NCI-H526 (cell line): ENCODE measurements around the gene ERICH2.
"Not testable (repeated sequence)": the region's sequence is repeated elsewhere in the genome, so short reads cannot be mapped to it uniquely, and the experiment has no call there.

Experiments
- DNase-seq, 2 experiments: peaks; one replicate each; lab custom pipeline; 2025; lab: John Stamatoyannopoulos, UW

Gene ERICH2, protein sequence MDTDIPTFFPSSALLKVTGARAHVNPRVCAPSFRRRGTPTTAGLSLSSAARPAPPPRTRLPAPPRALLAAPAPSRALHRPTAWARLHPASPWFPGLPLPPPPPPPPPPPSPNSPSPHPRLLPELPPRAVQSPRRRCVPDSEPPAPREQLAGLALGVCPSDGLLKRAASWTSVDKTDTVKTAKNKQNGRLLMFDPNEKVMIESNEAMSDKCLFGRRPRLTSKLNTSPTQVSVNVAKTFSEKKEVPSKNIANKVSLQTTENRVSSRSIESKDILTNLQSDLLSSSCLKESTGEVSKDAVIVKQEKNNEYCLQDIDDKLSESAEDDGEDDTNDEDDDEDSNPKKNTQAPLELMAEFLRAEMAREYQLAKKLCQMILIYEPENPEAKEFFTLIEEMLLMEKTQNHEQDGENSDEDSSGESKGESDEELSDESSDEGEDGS

DNA sequence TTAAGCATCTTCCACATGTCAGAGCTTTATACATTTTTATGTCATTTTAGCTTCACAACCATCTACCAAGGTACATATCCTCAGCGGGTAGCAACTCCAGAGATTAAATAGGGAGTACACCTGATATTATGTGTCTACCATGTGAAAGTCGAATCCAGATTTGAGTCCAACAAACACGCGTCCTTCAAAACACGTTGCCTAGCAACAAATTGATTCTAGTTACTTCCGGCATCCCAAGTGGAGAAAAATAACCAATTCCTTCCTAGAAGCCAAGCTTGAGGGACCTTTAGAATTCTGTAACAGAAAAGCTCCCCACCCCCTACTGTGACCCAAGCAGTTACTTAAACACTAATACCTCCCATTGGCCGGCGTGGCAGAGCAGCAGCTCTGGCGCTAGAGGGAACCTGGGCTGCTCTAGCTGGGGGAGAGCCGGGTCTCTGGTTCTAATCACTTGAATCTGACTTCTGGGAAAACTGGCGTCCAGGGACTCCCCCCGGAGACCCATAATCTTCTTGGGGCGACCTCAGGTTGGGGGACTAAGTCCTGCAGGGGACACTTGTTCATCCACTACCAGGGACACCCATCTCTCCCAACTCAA lies at the start of gene ERICH2:
TSS of gene ERICH2 (plus strand) at position 371 of the 598 bp plus-strand sequence. CDS start 304 bp downstream, outside the sequence.
- peak; percentile 41 to 66 for DNase-seq

DNA sequence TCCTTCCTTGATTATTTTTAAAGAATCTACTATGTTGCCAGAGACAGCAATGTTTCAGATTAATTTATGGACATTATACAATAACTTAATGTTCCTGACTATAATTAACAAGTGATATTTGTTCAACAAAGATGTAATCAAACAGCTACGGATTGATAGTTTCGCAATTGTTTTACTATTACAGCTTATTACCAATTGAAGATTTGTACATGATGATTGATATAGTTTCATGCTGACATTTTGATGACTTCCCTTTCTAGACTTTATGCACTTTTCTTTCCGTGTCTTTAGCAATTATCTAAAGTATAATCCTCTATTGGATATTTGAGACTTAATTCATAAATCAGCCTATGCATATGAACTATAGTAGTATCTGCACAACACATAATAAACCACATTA lies 48.5 kb upstream of the ERICH2 start:
- no peak for DNase-seq

DNA sequence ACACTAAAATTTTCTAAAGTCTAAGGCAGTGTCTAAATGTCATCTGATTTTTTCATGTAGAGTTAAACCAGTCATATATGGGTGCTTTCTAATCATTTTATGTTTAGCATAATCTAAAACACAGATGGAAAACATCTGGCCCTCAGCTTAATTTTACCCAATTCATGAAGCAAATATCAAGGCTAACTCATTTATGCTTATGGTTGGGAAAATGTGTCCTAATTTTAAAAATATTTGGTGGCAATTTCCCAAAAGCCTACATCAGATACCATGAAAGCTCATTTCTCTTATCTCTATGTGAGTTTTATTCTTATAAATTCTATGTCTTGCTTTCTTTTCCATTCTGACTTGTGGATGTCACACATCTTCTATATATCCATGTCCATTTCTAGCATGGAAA lies 47.9 kb upstream of the ERICH2 start:
- DNase-seq = no peak

DNA sequence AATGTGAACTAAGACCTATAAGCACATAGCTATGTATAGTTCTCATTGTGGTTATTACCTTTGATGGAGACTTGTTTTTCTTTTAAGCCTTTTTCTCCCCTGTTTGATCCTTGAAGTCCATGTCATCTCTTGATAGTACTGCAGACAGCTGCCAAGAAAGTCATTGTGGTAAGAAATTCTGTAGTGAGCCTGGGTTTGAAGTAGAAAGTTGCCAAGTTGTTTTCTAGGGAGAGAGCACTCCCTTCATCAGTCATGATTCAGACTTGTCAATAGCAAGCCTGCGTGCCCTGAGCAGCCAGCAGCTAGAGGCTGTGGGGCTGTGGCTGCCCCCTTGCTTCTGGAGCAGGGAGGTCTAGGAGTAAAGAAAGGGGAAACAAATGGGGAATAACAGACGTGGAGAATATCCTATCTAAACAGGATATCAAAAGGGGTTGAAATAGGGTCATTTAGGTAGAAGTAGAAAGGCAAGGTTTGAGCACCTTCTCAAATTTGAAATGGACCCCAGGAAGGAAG lies 46.7 kb upstream of the ERICH2 start:
- DNase-seq = no peak

DNA sequence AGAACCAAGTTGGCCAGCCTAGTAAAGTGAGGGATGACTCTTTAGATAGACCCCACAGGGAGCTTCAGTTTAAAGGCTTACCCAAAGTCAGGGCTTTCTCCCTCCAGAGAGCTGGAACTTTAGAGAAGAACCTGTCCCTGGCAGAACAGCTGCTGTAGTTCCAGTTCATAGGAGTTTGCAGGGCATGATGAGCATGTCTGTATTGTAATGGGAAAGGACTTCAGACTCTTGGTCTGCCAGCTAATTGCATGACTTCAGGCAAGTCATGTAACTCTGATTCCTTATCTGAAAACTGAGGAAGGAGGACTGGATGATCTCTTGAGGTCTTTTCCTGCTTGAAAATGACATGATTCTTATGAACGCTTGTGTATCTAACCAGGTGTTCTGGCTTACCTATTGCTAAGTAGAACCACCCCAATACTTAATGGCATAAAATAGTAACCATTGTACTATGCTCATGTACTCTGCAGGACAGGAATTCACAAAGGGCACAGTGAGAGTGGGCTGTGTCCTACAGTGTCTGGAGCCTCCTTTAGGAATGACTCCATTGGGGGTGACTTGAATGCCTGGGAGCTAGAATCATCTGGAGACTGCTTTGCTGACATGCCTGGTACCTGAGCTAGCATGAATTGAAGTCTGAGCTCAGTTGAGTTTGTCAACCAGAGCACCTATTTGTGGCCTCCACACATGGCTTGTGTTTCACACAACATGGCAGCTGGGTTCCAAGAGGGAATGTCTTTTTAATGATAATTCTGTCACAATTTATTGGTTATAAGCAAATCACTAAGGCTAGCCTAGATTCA lies 36.2 kb upstream of the ERICH2 start:
- no peak for DNase-seq

DNA sequence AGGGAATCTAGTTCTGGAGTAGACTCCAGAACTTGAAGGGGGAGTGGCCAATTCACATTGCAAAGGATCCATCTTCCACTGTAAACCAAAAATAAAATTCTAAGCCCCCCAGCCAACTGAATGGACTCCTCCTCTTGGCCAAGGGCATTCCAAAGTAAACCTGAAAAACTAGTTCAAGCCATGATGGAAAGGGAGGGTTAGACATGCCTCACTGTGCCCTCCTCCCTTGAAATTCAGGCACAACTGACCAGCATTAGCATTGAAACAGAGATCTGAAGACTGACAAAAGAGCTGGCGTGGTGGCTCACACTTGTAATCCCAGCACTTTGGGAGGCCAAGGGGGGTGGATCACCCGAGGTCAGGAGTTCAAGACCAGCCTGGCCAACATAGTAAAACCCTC lies 35.6 kb upstream of the ERICH2 start:
- DNase-seq = not testable (repeated sequence)

DNA sequence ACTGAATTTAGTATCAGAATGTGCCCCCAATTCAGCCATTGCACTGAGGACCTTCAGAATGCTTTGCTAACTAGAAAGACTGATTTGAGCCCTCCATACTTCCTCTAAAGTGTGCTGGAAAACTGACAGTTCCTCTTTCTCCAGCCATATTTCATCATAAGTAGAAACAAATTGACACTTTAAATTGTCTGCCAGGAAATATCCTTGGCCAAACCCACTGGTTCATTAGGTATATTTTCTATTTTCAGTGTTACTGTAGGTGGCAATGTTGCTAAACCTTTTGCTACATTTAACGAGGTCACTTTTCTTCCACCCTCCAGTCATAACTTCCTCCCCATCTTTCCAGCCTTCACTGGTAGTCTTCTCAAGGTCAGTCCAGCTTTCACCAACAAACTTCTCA lies 33.5 kb upstream of the ERICH2 start:
- DNase-seq = no peak

DNA sequence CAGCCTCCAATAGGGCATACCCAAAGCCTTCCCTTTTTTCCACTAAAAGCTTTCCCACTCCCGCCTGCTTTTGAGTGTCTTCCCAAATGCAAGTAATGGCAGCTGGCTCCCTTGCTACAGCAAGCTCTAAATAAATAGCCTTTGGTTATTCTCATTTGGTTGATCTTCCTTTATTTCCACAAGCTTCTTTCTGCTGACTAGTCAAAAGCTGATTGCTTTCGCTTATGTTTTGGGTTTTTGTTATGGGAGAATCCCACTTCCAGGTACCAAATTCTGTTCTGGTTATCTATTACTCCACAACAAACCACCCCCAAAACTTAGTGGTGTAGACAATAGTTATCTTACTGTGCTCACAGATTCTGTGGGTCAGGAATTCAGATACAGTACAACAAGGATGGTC lies 32.8 kb upstream of the ERICH2 start:
- no peak for DNase-seq

DNA sequence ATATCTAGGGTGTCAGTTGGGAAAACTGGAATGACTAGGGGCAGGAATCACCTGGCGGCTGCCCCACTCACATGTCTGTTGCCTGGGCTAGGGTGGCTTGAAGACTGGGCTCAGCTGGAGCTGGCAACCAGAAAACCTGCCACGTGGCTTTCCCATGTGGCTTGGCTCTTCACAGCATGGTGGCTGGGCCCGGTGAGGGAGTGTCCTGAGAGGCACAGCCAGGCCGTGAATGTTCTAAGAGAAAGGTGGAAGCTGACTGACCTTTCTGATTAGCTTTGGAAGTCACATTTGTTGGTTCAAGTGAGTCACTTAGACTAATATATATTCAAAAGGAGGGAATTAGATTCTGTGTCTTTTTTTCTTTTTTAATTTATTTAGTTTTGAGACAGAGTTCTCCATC lies 32.4 kb upstream of the ERICH2 start:
- DNase-seq = no peak

DNA sequence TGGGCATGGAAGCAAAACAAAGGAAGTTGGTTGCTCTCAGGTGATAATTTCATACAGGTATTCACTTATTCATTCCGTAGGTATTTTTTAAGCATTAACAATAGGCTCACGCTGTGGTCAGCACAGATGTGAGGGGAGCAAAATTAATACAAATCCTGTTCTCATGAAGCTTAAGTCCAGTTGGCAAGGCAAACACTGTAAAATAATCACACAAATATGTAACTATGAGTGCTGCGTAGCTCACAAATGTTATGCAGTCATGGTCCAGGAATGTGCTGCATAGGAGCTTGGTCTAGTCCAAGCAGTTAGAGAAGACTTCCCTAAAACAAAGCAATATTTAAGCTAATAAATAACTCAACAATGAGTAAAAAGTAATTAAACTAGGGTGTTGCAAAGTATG lies 31.1 kb upstream of the ERICH2 start:
- no peak for DNase-seq

DNA sequence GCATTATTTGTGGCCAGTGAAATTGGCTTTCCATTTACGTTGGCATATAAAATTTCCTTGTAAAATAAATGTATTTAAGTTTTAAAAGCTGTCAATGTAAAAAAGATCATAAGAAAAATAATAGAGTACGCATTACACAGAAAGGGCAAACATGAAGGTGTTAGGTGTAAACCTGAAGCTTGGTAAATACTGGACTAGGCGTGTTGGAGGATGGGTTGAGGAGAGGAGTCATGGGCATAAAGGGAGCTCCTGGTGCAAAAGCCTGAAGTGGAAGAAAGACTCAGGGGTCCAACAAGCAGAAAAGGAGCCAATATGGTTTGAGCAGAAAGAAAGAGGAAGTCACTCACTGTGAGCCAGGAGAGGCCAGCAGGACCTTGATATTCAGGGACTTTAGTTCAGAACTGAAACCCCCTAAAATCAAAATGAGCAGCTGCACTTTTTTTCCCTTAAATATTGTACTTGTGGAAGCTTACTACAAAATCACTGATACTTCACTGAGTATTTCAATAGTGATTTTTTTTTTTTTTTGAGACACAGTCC lies 30.6 kb upstream of the ERICH2 start:
- no peak for DNase-seq

DNA sequence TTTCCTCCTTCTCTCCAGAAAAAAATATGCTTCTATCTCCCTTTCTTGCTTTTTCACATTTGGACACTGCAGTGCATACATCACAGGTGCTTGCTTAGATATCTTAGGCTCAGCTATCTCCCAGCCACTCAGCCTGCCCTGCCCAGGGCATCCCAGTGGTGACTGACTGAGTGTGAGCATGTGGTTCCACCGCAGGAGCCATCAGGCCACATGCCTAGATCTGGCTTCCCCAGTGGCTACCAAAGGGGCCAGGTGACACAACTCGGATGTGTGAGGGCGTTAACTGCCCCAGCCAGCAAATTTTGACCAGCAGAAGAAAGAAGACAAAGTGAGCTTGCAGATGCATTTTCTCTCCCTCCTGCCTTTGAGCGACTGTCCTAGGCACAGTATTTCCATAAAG lies 29.5 kb upstream of the ERICH2 start:
- no peak for DNase-seq

DNA sequence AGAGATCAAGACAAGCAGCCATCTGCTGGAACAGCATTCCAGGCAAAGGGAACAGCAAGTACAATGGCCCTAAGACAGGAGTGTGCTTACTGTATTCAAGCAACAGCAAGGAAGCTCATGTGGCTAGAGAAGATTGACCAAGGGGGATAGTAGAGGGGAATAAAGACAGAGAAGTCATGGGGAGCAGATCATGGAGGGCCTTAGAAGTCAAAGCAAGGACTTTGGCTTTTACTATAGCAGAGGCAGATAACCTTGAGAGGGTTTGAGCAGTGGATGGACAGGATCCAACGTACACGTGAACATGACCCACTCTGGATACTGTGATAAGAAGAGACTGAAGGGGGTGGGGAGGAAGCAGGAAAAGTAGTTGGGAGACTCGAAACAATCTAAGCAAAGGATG lies 28.2 kb upstream of the ERICH2 start:
- no peak for DNase-seq

DNA sequence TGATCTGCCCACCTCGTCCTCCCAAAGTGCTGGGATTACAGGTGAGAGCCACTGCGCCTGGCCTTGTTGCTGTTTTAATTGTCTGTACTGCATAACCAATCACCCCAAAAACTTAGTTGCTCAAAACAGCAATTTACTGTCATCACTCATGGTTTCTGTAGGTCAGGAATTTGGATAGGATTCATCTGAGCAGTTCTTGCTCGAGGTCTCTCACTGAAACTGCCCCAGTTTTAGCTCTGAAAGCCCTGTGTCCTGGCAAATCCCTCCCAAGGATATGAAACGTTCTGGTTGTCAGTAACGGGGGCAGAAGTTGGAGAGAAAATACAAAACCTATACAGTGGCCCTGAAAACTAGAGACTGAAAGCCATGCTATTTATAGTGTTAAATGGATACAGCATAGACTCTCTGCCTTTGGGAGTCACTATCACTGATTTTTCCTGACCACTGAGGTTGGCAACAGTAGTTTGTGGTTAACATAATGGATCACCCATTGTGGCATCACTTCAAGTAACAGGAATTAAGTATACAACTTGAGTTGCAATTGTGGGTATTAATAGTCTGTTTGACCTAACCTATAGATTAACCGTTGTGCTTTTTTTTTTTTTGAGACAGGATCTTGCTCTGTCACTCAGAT lies 27.2 kb upstream of the ERICH2 start:
- DNase-seq = no peak

DNA sequence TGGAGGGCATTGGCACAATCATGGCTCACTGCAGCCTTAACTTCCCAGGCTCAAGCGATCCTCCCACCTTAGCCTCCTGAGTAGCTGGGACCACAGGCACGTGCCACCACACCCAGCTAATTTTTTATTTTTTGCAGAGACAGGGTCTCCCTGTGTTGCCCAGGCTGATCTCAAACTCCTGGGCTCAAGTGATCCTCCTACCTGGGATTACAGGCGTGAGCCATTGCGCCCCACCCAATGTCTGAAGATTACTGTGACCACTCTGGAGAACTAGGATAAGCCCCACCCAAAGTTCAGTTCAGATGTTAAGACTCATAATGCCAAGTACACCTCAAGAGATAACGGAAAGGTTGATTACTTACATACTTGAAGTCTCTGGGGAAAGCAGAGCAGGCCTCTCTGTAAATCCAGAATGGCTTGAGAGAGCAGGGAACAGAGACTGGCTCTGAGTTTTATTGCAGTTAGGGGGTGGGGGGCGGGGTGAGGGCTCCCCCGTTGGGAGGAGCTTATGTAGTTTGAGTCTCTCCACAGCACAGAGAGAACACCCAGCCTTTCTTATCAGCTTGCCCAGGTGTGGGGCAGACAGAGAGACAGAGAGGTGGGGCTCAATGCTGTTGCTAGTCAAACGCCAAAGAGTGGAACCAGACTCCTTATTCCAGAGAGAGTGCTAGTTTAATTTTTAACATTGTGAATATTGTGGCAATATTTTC lies 26.5 kb upstream of the ERICH2 start:
- no peak for DNase-seq

DNA sequence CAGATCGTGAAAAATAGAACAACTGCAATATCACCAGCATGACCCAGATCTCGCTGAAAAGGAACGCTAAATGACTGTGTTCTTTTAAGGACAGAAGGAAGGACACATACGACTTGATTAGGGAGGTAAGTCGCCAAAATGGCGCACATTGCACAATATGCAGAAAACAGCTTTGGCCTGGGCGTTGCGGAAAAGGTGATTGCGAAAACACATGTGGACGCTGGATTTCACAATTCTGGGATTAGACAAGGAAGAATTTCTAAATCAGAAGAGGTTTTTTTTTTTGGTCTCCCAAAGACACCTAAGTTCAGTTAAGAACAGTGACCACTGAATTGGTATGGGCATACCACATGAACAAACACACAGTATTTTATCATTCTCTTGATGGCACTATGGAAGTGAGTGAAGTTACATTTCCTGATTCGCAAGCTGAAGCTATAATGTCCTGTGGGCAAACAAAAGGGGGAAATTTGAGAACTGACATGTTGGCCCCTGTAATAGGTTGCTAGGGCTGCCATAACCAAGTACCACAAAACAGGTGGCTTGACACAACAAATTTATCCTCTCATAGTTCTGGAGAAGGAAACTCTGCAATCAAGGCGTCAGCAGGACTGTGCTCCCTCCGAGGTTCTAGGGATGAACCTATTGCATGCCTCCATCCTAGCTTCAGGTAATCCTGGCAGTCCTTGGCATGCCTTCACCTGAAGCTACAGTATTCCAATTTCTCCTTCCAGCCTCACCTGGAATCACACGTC lies 25.8 kb upstream of the ERICH2 start:
- DNase-seq = no peak

DNA sequence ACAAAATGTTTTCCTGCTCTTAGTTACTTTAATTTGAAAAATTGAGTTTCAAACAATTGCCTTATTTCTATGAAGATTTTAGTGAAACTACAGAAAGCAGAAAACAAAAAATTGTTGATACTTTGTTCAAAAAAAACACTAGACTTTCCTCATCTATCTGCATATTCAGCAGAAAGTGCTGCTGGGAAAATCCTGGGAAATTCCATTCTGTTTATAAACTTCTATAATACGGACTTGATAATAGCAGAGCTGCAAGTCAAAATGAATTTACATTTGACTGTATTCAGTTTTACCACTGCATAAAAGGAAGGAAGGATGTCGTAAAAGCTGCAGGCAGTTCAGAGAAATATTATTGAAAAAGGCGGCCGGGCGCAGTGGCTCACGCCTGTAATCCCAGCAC lies 24.9 kb upstream of the ERICH2 start:
- no peak for DNase-seq

DNA sequence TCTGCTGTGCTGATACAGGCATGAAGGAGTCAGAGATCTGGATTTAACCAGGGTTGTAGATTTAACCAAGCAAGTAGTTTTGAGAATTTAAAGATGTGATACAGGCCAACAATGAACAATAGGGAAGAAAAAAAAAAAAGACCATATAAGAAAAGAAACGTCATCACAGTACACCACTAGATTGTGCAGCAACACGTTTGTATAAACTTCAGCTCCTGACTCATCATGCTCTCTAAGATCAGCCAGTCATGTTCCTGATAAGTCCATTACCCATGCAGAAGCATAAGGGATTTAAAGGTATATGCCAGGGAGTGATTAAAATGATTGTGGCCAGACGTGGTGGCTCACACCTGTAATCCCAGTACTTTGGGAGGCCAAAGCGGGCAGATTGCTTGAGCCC lies 22.3 kb upstream of the ERICH2 start:
- DNase-seq = no peak

DNA sequence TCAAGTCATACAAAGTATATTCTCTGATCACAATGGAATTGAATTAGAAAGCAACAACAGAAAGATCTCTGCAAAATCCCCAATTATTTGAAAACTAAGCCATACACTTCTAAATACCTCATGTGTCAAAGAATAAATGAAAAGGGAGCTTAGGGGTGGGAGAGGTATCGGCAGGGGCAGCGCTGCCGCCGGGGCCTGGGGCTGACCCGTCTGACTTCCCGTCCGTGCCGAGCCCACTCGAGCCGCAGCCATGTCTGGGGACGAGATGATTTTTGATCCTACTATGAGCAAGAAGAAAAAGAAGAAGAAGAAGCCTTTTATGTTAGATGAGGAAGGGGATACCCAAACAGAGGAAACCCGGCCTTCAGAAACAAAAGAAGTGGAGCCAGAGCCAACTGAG lies 18.6 kb upstream of the ERICH2 start:
- DNase-seq = not testable (repeated sequence)

DNA sequence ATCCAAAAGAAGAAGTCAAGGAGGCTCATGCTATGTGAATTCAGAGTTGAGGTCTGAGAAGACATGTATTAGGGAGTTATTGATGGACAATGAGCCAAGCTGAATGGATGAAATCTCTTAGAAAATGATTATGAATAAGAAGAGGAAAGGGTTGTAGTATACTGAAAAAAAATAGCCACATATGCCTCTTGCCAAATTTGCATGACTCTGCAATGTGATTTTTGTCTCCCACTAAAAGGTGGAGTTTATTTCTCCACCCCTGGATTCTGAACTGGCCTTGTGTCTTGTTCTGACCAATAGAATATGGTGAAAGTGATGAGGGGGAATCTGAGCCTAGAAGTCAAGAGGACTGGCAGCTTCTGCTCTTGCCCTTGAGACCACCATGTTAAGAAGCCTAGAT lies 8.6 kb upstream of the ERICH2 start:
- DNase-seq = no peak

DNA sequence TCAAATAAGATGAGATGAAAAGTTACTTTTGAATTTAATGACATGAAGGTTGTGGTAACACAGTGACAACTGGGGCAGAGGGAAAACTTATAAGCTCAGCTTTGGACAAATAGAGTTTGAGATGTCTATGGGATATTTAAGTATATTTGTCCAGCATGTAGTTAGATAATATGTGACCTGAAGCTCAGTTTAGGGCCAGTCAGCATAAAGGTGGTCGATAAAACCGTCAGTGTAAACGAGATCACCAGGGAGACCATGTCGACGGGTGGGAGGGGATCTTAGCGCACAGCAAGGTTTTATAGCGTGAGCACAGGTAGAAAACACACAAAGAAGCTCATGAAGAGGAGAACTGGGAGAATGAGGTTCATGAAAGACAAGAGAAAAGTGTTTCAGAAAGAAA lies 7.4 kb upstream of the ERICH2 start:
- no peak for DNase-seq
